ENCODE measurements around the gene PLA2R1. TPM values are rescaled to one million over a fixed set of nuclear protein-coding genes. Genes with fewer than 3 reads are reported as not detected.

PLA2R1 gene
- total and polyA plus RNA-seq, 2 experiments from 2014 or later: 4.9 to 9.6 TPM

DNA sequence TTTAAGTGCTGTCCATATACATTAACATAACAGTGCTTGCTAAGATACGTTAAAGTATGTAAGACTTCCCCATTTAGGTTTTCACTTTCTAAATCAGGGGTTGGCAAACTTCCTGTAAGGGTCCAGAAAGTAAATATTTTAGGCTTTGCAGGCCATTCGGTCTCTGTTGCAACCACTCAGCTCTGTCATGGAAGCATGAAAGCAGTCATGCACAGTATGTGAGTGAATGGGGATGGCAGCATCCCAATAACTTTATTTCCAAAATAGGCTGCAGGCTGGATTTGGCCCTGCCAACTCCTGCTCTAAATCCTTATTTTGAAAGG lies 128.7 kb downstream of the PLA2R1 start:
- Histone ChIP-seq H3K79me2 (no peaks in the 10 kb centered on the region), H3K9me2 (replicated peaks; ENCODE audit: insufficient read depth) (no peaks in the 10 kb centered on the region), H3K36me3 (replicated peaks; ENCODE audit: insufficient read depth, low read depth) (no peaks in the 10 kb centered on the region), H2AFZ (no peak overlapping the region), H4K20me1 (ENCODE audit: insufficient read depth, poor library complexity, severe bottlenecking) (no peaks in the 10 kb centered on the region), H3K4me2 (no peak overlapping the region), H3K27me3 (no peaks in the 10 kb centered on the region), H3K27ac (no peak overlapping the region), H3K4me1 (ENCODE audit: insufficient read depth) (no peaks in the 10 kb centered on the region), H3K9me3 (ENCODE audit: low read depth) (no peaks in the 10 kb centered on the region), H3K4me3 (no peak overlapping the region)
- TF ChIP-seq CTCF (IDR thresholded peaks at IDR 0.05; ENCODE audit: poor library complexity) (no peak), EZH2phosphoT487 (IDR thresholded peaks at IDR 0.05; ENCODE audit: low read depth, severe bottlenecking, unreplicated experiment) (no peak), EZH2 (IDR thresholded peaks at IDR 0.05; ENCODE audit: borderline replicate concordance) (no peak)
- no peak for DNase-seq (ENCODE audit: low spot score)
- WGBS (ENCODE audit: low lambda C conversion rate, missing lambda C conversion rate): 63% methylated on average over 2 of the region's 2 CpGs

DNA sequence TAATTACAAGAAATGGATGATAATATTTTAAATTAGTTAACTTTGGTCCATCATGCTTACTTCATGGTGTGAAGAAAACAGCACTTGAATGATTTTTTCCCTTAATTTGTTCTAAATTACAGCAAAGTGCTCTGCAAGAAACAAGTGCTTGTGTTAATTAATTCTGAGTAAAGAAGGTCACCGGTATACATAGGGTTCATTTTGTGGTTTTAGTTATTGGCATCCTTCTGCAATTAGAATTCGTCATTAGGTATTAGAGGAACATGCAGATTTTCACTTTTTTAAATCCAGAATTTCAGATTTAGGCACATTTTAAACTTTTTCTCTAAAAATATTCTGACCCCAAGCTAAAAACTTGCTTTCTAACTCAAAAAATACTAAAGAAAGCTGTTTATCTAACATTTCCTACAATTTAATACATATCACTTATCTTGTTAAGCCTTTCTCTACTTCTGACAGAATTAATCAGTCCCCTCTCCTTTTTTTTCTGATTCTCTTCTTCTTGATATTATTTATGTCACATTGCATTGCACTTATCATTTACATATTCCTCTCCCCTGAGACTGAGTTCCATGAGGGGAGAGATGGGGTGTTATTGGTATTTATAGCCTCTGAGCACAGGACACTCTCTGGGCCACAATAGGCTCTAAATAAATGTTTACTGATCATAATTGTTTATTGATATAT lies 129.2 kb downstream of the PLA2R1 start:
- Histone ChIP-seq H3K9me3 (ENCODE audit: low read depth) (no peaks in the 10 kb centered on the region), H3K4me2 (no peak overlapping the region), H3K27me3 (no peaks in the 10 kb centered on the region), H3K9me2 (replicated peaks; ENCODE audit: insufficient read depth) (no peaks in the 10 kb centered on the region), H3K36me3 (replicated peaks; ENCODE audit: insufficient read depth, low read depth) (no peaks in the 10 kb centered on the region), H4K20me1 (ENCODE audit: insufficient read depth, poor library complexity, severe bottlenecking) (no peaks in the 10 kb centered on the region), H3K79me2 (no peaks in the 10 kb centered on the region), H3K4me3 (no peak overlapping the region), H3K27ac (no peak overlapping the region), H3K4me1 (ENCODE audit: insufficient read depth) (no peaks in the 10 kb centered on the region), H2AFZ (no peak overlapping the region)
- WGBS (ENCODE audit: low lambda C conversion rate, missing lambda C conversion rate): 93% methylated on average over 2 of the region's 2 CpGs
- DNase-seq (ENCODE audit: low spot score): no peak
- TF ChIP-seq EZH2phosphoT487 (IDR thresholded peaks at IDR 0.05; ENCODE audit: low read depth, severe bottlenecking, unreplicated experiment): no peak
- TF ChIP-seq EZH2 (IDR thresholded peaks at IDR 0.05; ENCODE audit: borderline replicate concordance): no peak
- no peak for TF ChIP-seq CTCF (IDR thresholded peaks at IDR 0.05; ENCODE audit: poor library complexity)

- H3K9me2 ChIP-seq (replicated peaks; ENCODE audit: insufficient read depth): no peaks in the 10 kb centered on the region
- no peaks in the 10 kb centered on the region for H3K9me3 ChIP-seq (ENCODE audit: low read depth)
- H3K4me1 ChIP-seq (ENCODE audit: insufficient read depth): no peaks in the 10 kb centered on the region
- no peak overlapping the region for H3K4me2 ChIP-seq
- no peak overlapping the region for H2AFZ ChIP-seq
- no peaks in the 10 kb centered on the region for H4K20me1 ChIP-seq (ENCODE audit: insufficient read depth, poor library complexity, severe bottlenecking)
- H3K27me3 ChIP-seq: no peaks in the 10 kb centered on the region
- no peaks in the 10 kb centered on the region for H3K79me2 ChIP-seq
- no peak for TF ChIP-seq CTCF (IDR thresholded peaks at IDR 0.05; ENCODE audit: poor library complexity)
- no peak for TF ChIP-seq EZH2phosphoT487 (IDR thresholded peaks at IDR 0.05; ENCODE audit: low read depth, severe bottlenecking, unreplicated experiment)
- TF ChIP-seq EZH2 (IDR thresholded peaks at IDR 0.05; ENCODE audit: borderline replicate concordance): no peak
- H3K36me3 ChIP-seq (replicated peaks; ENCODE audit: insufficient read depth, low read depth): no peaks in the 10 kb centered on the region
- H3K27ac ChIP-seq: no peak overlapping the region
- H3K4me3 ChIP-seq: no peak overlapping the region
- no peak for DNase-seq (ENCODE audit: low spot score)
- 48% methylated on average over 2 of the region's 2 CpGs for WGBS (ENCODE audit: low lambda C conversion rate, missing lambda C conversion rate)
These were observed 135.7 kb downstream of the PLA2R1 start for GRCh38 chr2:159926695-159927094.

All from hepatocyte (in vitro differentiated cells).